Body of pancreas (tissue), 4 donors: ENCODE results near the gene MAGEA2B.

ENCODE experiments used
- CTCF ChIP-seq, 7 experiments: fragments of 450-650 bp in 4 of 7; fragments of 200-600 bp in 3 of 7; sonication (generic) in 3 of 7; IDR thresholded peaks; one replicate each; pipeline ENCODE4 v1.5.1; 2016 to 2019; ENCODE audit warnings: antibody characterized with exemption in 7 of 7
- POLR2A ChIP-seq, 3 donors: fragments of 450-650 bp; IDR thresholded peaks; one replicate each; pipeline ENCODE4 v1.6.1; 2016; ENCODE audit warnings: antibody characterized with exemption in 3 of 3, mild to moderate bottlenecking in 2 of 3

GRCh38 chrX:152735860-152736511 lies 21.6 kb downstream of the MAGEA2B start:
- TF ChIP-seq CTCF (IDR thresholded peaks at IDR 0.05) = no peak
- TF ChIP-seq POLR2A (IDR thresholded peaks at IDR 0.05) = no peak
